ENCODE results near the gene DIDO1. TPM values are rescaled to one million over a fixed set of nuclear protein-coding genes. Genes with fewer than 3 reads are reported as not detected.

DIDO1 gene
- total RNA-seq, 3 donors from 2014 or later (not counting 1 experiment from before 2014, with no cell fraction given), result 79.5 to 116 (median 83.4) TPM

DNA sequence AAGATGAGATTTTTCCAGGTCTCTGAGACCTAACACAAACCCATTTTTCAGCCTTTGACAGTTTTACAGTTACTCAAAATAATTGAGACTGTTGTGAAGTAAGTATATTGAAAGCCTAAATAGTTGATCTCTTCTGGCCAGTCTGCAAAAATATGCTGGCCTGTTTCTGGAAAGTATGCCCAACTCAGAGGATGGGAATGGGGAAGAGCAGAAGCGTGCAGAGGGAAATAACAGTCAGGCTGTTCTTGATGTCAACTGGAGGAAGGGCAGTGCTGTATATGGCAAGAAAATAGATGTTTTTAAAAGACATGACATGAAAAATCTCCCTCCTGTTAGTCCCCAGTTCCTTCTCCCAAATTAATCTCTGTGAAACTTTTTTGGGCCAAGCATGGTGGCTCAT lies 15.5 kb upstream of the DIDO1 start:
- DNase-seq (no peak), ATAC-seq (no peak)
- Histone ChIP-seq H3K27me3 (ENCODE audit: control insufficient read depth, insufficient read depth, low read length) (no peaks in the 10 kb centered on the region), H3K4me1 (ENCODE audit: control insufficient read depth, insufficient read depth, low read length) (peaks cover 20% of the 10 kb centered on the region), H3K4me3 (ENCODE audit: low read length) (no peak overlapping the region), H3K27ac (ENCODE audit: low read length) (no peak overlapping the region), H3K9me3 (ENCODE audit: control insufficient read depth, insufficient read depth, low read length) (no peaks in the 10 kb centered on the region), H3K36me3 (ENCODE audit: control insufficient read depth, insufficient read depth, low read length) (peaks cover 54% of the 10 kb centered on the region)
- no peaks in the 10 kb centered on the region for H3K9me3 Mint-ChIP-seq
- H3K4me3 Mint-ChIP-seq, result no peak overlapping the region
- TF ChIP-seq, protein P1, sequence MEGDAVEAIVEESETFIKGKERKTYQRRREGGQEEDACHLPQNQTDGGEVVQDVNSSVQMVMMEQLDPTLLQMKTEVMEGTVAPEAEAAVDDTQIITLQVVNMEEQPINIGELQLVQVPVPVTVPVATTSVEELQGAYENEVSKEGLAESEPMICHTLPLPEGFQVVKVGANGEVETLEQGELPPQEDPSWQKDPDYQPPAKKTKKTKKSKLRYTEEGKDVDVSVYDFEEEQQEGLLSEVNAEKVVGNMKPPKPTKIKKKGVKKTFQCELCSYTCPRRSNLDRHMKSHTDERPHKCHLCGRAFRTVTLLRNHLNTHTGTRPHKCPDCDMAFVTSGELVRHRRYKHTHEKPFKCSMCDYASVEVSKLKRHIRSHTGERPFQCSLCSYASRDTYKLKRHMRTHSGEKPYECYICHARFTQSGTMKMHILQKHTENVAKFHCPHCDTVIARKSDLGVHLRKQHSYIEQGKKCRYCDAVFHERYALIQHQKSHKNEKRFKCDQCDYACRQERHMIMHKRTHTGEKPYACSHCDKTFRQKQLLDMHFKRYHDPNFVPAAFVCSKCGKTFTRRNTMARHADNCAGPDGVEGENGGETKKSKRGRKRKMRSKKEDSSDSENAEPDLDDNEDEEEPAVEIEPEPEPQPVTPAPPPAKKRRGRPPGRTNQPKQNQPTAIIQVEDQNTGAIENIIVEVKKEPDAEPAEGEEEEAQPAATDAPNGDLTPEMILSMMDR (IDR thresholded peaks at IDR 0.05), result no peak
- intact Hi-C loops (cut with micrococcal nuclease), result no loop called here
- H3K4me1 Mint-ChIP-seq, result peaks cover 34 to 38% of the 10 kb centered on the region in 2 donors
- no peaks in the 10 kb centered on the region for H3K27me3 Mint-ChIP-seq (ENCODE audit: low read depth in 2 of 2)
- H3K36me3 Mint-ChIP-seq, result peaks cover 10% of the 10 kb centered on the region
- H3K27ac Mint-ChIP-seq, result peak overlapping the region in 1 of 2 donors; percentile 18
- 100% methylated on average over 1 of the region's 1 CpG for WGBS (ENCODE audit: insufficient coverage)

DNA sequence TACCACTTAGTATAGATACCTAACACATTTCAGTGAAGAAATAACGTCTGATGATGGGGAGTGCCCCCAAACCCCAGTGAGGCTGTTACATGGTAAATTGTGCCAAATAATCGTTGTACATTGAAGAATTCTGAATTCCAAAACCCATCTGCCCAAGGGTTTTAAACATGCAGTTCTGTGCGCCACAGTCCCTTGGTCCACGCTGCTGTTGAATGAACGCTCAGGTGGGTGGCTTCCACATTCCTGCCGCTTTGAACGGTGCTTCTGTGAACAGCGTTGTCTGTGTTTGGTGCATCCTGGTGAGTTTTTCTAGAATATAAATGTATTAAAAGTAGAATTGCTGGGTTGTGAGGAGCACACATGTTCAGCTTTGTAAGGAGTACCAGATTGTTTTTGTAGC lies 14.6 kb upstream of the DIDO1 start:
- Histone ChIP-seq H3K27me3 (ENCODE audit: control insufficient read depth, insufficient read depth, low read length) (no peaks in the 10 kb centered on the region), H3K9me3 (ENCODE audit: control insufficient read depth, insufficient read depth, low read length) (no peaks in the 10 kb centered on the region), H3K36me3 (ENCODE audit: control insufficient read depth, insufficient read depth, low read length) (peaks cover 45% of the 10 kb centered on the region), H3K27ac (ENCODE audit: low read length) (no peak overlapping the region), H3K4me3 (ENCODE audit: low read length) (no peak overlapping the region), H3K4me1 (ENCODE audit: control insufficient read depth, insufficient read depth, low read length) (peaks cover 29% of the 10 kb centered on the region)
- peak overlapping the region in 1 of 2 donors; percentile 91 for H3K27ac Mint-ChIP-seq
- TF ChIP-seq, protein P1 (IDR thresholded peaks at IDR 0.05), result no peak
- intact Hi-C loops (cut with micrococcal nuclease), result no loop called here
- 90% methylated on average over 8 of the region's 8 CpGs for WGBS (ENCODE audit: insufficient coverage)
- H3K36me3 Mint-ChIP-seq, result peaks cover 10% of the 10 kb centered on the region
- peaks cover 36 to 39% of the 10 kb centered on the region in 2 donors for H3K4me1 Mint-ChIP-seq
- no peaks in the 10 kb centered on the region for H3K27me3 Mint-ChIP-seq (ENCODE audit: low read depth in 2 of 2)
- no peak for DNase-seq
- H3K9me3 Mint-ChIP-seq, result no peaks in the 10 kb centered on the region
- no peak overlapping the region for H3K4me3 Mint-ChIP-seq
- ATAC-seq, result no peak

DNA sequence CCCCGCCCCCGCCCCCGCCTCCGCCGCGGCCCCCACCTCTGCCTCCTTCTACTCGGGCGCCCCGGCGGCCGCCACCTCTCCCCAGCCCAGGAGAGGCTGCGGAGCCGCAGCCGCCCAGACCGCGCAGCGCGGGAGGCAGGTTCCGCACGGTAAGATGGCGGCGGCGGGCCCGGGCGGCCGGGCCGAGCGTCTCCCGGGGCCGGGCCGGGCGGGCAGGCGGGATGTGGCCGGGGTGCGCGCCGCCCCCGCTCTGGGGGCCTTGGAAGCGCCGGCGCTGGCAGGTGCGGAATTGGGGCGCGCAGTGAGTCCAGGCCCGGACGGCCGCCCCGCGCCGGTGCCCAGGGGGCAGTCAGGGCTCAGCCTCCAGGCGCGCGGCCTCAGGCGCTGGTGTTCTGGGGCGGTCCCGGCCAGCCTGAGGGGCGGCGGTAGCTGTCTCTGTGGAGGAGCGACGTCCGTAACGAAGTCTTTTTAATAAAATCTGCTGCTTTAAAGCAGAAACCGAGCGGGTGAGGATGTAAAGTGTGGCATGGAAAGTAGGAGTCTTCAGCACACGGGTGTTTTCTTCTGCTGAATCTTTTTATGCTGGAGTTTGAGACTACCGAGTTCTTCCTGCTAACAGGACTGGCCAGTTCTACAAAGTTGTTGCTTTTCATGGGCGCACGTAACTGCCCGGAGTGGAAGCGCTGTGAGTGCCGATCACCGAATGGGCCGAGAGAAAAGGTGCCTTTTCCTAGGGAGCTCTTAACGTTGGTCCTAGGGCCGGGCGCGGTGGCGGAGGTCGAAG lies 12.0 kb upstream of the DIDO1 start, which contains the start of gene GID8:
GID8 (plus strand) TSS at position 43 of the 784 bp plus-strand sequence. CDS start 3,356 bp downstream, outside the sequence.
- ATAC-seq, result peak; percentile 59 to 75 (median 65)

More for the DNA sequence above, 12.0 kb upstream of the DIDO1 start, which contains the start of gene GID8:
- peaks cover 36 to 39% of the 10 kb centered on the region in 2 donors for H3K4me1 Mint-ChIP-seq
- Histone ChIP-seq H3K4me3 (ENCODE audit: low read length) (peak within 1 kb of the TSS; percentile 75), H3K27me3 (ENCODE audit: control insufficient read depth, insufficient read depth, low read length) (no peaks in the 10 kb centered on the region), H3K4me1 (ENCODE audit: control insufficient read depth, insufficient read depth, low read length) (peaks cover 31% of the 10 kb centered on the region), H3K9me3 (ENCODE audit: control insufficient read depth, insufficient read depth, low read length) (no peaks in the 10 kb centered on the region), H3K27ac (ENCODE audit: low read length) (peak within 1 kb of the TSS; percentile 75), H3K36me3 (ENCODE audit: control insufficient read depth, insufficient read depth, low read length) (peaks cover 19% of the 10 kb centered on the region)
- no peaks in the 10 kb centered on the region for H3K27me3 Mint-ChIP-seq (ENCODE audit: low read depth in 2 of 2)
- H3K9me3 Mint-ChIP-seq, result no peaks in the 10 kb centered on the region
- TF ChIP-seq, protein P1 (IDR thresholded peaks at IDR 0.05), result no peak
- H3K27ac Mint-ChIP-seq, result peak within 1 kb of the TSS; percentile 91 to 92
- H3K4me3 Mint-ChIP-seq, result peak within 1 kb of the TSS; percentile 95
- intact Hi-C loops (cut with micrococcal nuclease), result loop anchor here (10.0 kb wide), 1 partner anchor 133 kb away; the partner anchor contains the start of gene OGFR
- no peaks in the 10 kb centered on the region for H3K36me3 Mint-ChIP-seq
- WGBS (ENCODE audit: insufficient coverage), result under 1% methylated on average over 73 of the region's 79 CpGs
- DNase-seq, result peak; percentile 62 to 69
